WTC11 (cell line): Measurements from ENCODE around the gene IL16. TPM values are rescaled to one million over a fixed set of nuclear protein-coding genes. Genes with fewer than 3 reads are reported as not detected.
A peak's percentile ranks its signal among the peaks of the same experiment; 100 is the strongest.

Experiments used
- ATAC-seq: fragments of 200-7000 bp; cut with Tn5 transposase; 2 replicates; pipeline ENCODE4 v1.10.0; 2021; ENCODE audit warnings: mild to moderate bottlenecking, moderate library complexity
- CTCF ChIA-PET: fragments of 300-600 bp; sonication (Branson Sonifier 250); formaldehyde crosslinking; loops from one replicate; lab custom pipeline; 2021; ENCODE audit warnings: antibody characterized with exemption; lab: Charles Lee
- POLR2A ChIA-PET: fragments of 350-600 bp; sonication (Branson Sonifier 250); formaldehyde crosslinking; loops from one replicate; lab custom pipeline; 2021; ENCODE audit warnings: antibody characterized with exemption; lab: Charles Lee
- DNase-seq: peaks from one replicate; pipeline ENCODE4 v3.0.0; 2021; ENCODE audit warnings: low spot score
- H3K27ac Mint-ChIP-seq: 2 replicates; pipeline ENCODE4 v1.8.0; 2021; ENCODE audit warnings: mixed read lengths
- H3K27me3 Mint-ChIP-seq: 2 replicates; pipeline ENCODE4 v1.8.0; 2021; ENCODE audit warnings: low read depth, mild to moderate bottlenecking, moderate library complexity, mixed read lengths
- H3K36me3 Mint-ChIP-seq: 2 replicates; pipeline ENCODE4 v1.8.0; 2021; ENCODE audit warnings: mixed read lengths
- H3K4me1 Mint-ChIP-seq: 2 replicates; pipeline ENCODE4 v1.8.0; 2022; ENCODE audit warnings: mixed read lengths
- H3K4me3 Mint-ChIP-seq: 2 replicates; pipeline ENCODE4 v1.8.0; 2021; ENCODE audit warnings: mild to moderate bottlenecking, moderate library complexity, mixed read lengths
- H3K9me3 Mint-ChIP-seq: 2 replicates; pipeline ENCODE4 v1.8.0; 2021; ENCODE audit warnings: mixed read lengths
- CBFB ChIP-seq: sonication (generic); formaldehyde crosslinking; IDR thresholded peaks from 2 replicates; pipeline ENCODE4 v1.8.1; 2022; ENCODE audit warnings: mild to moderate bottlenecking, low read depth, missing genetic modification reagents
- ELF4 ChIP-seq: sonication (generic); formaldehyde crosslinking; IDR thresholded peaks from 2 replicates; pipeline ENCODE4 v1.8.1; 2022; ENCODE audit warnings: low read depth, mild to moderate bottlenecking, moderate library complexity, missing genetic modification reagents
- EMX1 ChIP-seq: fragments of 250-450 bp; sonication (Bioruptor Pico); IDR thresholded peaks from 2 replicates; pipeline ENCODE4 v1.8.0; 2021; ENCODE audit warnings: mild to moderate bottlenecking
- FOXK1 ChIP-seq: sonication (generic); formaldehyde crosslinking; IDR thresholded peaks from 2 replicates; pipeline ENCODE4 v1.8.0; 2022; ENCODE audit warnings: mild to moderate bottlenecking, moderate library complexity, missing genetic modification reagents
- FOXP1 ChIP-seq: sonication (generic); formaldehyde crosslinking; IDR thresholded peaks from 2 replicates; pipeline ENCODE4 v1.8.0; 2022; ENCODE audit warnings: missing genetic modification reagents, mild to moderate bottlenecking, moderate library complexity, borderline replicate concordance
- JUN ChIP-seq: sonication (generic); formaldehyde crosslinking; IDR thresholded peaks from 2 replicates; pipeline ENCODE4 v1.8.0; 2023; ENCODE audit warnings: mild to moderate bottlenecking, missing genetic modification reagents
- NFYB ChIP-seq: sonication (generic); formaldehyde crosslinking; conservative IDR thresholded peaks from 2 replicates; pipeline ENCODE4 v1.8.0; 2022; ENCODE audit warnings: low read depth, missing genetic modification reagents
- NR2C2 ChIP-seq: sonication (generic); formaldehyde crosslinking; IDR thresholded peaks from 2 replicates; pipeline ENCODE4 v1.8.0; 2022; ENCODE audit warnings: mild to moderate bottlenecking, missing genetic modification reagents
- RELA ChIP-seq: sonication (generic); formaldehyde crosslinking; IDR thresholded peaks from 2 replicates; pipeline ENCODE4 v1.8.1; 2022; ENCODE audit warnings: missing genetic modification reagents, mild to moderate bottlenecking, borderline replicate concordance
- total RNA-seq: library from RNA; stranded (reverse); gene quantifications from 3 replicates; pipeline ENCODE4 v1.2.3, GENCODE V29; 2021
- TF ChIP-seq, protein P1 (sequence below): sonication (generic); formaldehyde crosslinking; IDR thresholded peaks from 2 replicates; pipeline ENCODE4 v1.8.1; 2023; ENCODE audit warnings: mild to moderate bottlenecking, missing genetic modification reagents
- TF ChIP-seq, protein P2 (sequence below): sonication (generic); formaldehyde crosslinking; conservative IDR thresholded peaks from 2 replicates; pipeline ENCODE4 v1.8.1; 2022; ENCODE audit warnings: mild to moderate bottlenecking, missing genetic modification reagents
- TF ChIP-seq, protein P3 (sequence below): sonication (generic); formaldehyde crosslinking; IDR thresholded peaks from 2 replicates; pipeline ENCODE4 v1.8.1; 2022; ENCODE audit warnings: mild to moderate bottlenecking, moderate library complexity, missing genetic modification reagents
- TF ChIP-seq, protein P4 (sequence below): fragments of 250-450 bp; sonication (Bioruptor Pico); IDR thresholded peaks from 2 replicates; pipeline ENCODE4 v1.9.0; 2021; ENCODE audit warnings: mild to moderate bottlenecking
- TF ChIP-seq, protein P5 (sequence below): sonication (generic); formaldehyde crosslinking; IDR thresholded peaks from 2 replicates; pipeline ENCODE4 v1.8.1; 2022; ENCODE audit warnings: mild to moderate bottlenecking, missing genetic modification reagents, moderate library complexity, borderline replicate concordance

The IL16 gene
- total RNA-seq, 1 experiment from 2014 or later = 0.61 TPM

DNA sequence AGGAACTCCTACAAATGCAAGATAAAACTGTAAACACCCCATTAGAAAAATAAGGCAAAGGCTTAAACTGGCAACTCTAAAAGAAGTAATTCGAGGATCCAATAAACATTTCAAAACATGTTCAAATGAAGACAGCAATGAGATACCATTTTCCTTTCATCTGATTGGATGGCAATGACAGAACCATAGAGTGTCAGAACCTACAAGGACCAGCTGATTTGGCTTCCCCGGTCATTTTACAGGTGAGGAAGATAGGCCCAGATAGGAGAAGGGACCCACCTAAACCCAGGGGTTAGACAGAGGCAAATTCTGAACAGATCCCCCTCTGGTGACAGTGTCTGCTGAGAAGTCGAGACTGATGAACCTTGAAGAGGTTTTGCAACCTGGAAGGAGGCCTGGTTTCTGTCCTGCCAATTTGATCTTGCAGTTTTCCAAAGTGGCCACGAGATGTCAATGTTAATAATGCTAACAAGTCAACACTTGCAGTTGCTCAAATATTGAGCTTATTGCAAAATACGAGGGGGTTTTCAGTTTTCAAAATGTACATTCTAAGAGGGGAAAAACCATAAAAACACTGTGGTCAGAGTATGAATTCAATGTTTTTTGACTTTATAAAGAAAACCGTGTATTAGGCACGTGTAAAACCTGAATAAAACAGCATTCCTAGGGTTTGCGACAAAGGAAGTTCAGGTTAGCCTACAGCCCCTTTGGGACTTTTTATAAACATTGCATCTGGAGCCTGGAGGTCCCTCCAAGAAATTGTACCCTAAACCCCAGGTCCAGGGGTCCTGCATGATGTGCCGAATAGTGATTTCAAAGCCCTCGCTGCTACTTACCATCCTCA is 41.1 kb upstream of the IL16 start:
- H3K27ac Mint-ChIP-seq = no peak overlapping the region
- peaks cover 7% of the 10 kb centered on the region for H3K9me3 Mint-ChIP-seq
- ChIA-PET CTCF (interaction anchor here (0.6 to 9.7 kb wide), 15 partner anchors 9 to 164 kb away, joined by 3 to 170 read pairs (median 4); no protein-coding TSS in a partner anchor), POLR2A (interaction anchor here (0.5 kb wide), 1 partner anchor 266 kb away, joined by 3 read pairs; no protein-coding TSS in a partner anchor)
- H3K27me3 Mint-ChIP-seq = no peaks in the 10 kb centered on the region
- DNase-seq (no peak), ATAC-seq (peak; percentile 60)
- H3K4me1 Mint-ChIP-seq = no peaks in the 10 kb centered on the region
- no peak overlapping the region for H3K4me3 Mint-ChIP-seq
- no peaks in the 10 kb centered on the region for H3K36me3 Mint-ChIP-seq
- TF ChIP-seq EMX1 (CRISPR knock-in tag) = no peak
- TF ChIP-seq, protein P1, sequence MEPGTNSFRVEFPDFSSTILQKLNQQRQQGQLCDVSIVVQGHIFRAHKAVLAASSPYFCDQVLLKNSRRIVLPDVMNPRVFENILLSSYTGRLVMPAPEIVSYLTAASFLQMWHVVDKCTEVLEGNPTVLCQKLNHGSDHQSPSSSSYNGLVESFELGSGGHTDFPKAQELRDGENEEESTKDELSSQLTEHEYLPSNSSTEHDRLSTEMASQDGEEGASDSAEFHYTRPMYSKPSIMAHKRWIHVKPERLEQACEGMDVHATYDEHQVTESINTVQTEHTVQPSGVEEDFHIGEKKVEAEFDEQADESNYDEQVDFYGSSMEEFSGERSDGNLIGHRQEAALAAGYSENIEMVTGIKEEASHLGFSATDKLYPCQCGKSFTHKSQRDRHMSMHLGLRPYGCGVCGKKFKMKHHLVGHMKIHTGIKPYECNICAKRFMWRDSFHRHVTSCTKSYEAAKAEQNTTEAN = no peak
- no peak for TF ChIP-seq NFYB (CRISPR knock-in tag)
- no peak for TF ChIP-seq FOXK1 (CRISPR knock-in tag)
- TF ChIP-seq RELA (CRISPR knock-in tag) = no peak
- TF ChIP-seq, protein P2, sequence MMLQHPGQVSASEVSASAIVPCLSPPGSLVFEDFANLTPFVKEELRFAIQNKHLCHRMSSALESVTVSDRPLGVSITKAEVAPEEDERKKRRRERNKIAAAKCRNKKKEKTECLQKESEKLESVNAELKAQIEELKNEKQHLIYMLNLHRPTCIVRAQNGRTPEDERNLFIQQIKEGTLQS (CRISPR knock-in tag) = no peak
- TF ChIP-seq JUN = no peak
- TF ChIP-seq, protein P3, sequence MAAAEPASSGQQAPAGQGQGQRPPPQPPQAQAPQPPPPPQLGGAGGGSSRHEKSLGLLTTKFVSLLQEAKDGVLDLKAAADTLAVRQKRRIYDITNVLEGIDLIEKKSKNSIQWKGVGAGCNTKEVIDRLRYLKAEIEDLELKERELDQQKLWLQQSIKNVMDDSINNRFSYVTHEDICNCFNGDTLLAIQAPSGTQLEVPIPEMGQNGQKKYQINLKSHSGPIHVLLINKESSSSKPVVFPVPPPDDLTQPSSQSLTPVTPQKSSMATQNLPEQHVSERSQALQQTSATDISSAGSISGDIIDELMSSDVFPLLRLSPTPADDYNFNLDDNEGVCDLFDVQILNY (CRISPR knock-in tag) = no peak
- TF ChIP-seq, protein P4, sequence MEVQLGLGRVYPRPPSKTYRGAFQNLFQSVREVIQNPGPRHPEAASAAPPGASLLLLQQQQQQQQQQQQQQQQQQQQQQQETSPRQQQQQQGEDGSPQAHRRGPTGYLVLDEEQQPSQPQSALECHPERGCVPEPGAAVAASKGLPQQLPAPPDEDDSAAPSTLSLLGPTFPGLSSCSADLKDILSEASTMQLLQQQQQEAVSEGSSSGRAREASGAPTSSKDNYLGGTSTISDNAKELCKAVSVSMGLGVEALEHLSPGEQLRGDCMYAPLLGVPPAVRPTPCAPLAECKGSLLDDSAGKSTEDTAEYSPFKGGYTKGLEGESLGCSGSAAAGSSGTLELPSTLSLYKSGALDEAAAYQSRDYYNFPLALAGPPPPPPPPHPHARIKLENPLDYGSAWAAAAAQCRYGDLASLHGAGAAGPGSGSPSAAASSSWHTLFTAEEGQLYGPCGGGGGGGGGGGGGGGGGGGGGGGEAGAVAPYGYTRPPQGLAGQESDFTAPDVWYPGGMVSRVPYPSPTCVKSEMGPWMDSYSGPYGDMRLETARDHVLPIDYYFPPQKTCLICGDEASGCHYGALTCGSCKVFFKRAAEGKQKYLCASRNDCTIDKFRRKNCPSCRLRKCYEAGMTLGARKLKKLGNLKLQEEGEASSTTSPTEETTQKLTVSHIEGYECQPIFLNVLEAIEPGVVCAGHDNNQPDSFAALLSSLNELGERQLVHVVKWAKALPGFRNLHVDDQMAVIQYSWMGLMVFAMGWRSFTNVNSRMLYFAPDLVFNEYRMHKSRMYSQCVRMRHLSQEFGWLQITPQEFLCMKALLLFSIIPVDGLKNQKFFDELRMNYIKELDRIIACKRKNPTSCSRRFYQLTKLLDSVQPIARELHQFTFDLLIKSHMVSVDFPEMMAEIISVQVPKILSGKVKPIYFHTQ (CRISPR knock-in tag) = no peak
- TF ChIP-seq ELF4 (CRISPR knock-in tag) = no peak
- no peak for TF ChIP-seq CBFB (CRISPR knock-in tag)
- no peak for TF ChIP-seq FOXP1
- TF ChIP-seq NR2C2 (CRISPR knock-in tag) = no peak

DNA sequence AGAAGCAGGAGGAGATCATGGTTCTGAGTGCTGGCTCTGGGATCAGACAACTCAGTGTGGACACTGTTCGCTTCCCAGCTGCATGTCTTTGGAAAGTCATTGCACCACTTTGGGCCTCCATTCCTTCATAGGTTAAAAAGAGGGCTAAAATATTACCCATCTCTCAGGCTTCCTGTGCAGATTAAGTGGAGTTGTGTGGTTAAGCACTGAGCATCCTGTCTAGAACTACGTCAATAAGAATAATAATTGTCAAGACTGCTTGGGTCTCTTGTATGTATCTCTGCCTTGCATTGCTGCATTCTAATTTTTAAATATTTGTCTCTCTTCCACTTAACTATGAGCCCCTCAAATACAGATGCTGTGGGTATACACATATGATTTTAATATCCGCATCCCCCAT is 40.4 kb upstream of the IL16 start:
- DNase-seq = no peak

More for the DNA sequence above, 40.4 kb upstream of the IL16 start:
- no peaks in the 10 kb centered on the region for H3K27me3 Mint-ChIP-seq
- peaks cover 5% of the 10 kb centered on the region for H3K9me3 Mint-ChIP-seq
- H3K36me3 Mint-ChIP-seq = no peaks in the 10 kb centered on the region
- no peak for ATAC-seq
- H3K4me3 Mint-ChIP-seq = no peak overlapping the region
- no peaks in the 10 kb centered on the region for H3K4me1 Mint-ChIP-seq
- TF ChIP-seq, protein P5, sequence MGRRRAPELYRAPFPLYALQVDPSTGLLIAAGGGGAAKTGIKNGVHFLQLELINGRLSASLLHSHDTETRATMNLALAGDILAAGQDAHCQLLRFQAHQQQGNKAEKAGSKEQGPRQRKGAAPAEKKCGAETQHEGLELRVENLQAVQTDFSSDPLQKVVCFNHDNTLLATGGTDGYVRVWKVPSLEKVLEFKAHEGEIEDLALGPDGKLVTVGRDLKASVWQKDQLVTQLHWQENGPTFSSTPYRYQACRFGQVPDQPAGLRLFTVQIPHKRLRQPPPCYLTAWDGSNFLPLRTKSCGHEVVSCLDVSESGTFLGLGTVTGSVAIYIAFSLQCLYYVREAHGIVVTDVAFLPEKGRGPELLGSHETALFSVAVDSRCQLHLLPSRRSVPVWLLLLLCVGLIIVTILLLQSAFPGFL (CRISPR knock-in tag) = no peak
- CTCF ChIA-PET = interaction anchor here (0.6 to 9.7 kb wide), 13 partner anchors 8 to 111 kb away, joined by 3 to 170 read pairs (median 4); no protein-coding TSS in a partner anchor
- H3K27ac Mint-ChIP-seq = no peak overlapping the region
- POLR2A ChIA-PET = no interaction called here
